ENCODE measurements around the gene HSPA9. TPM values are rescaled to one million over a fixed set of nuclear protein-coding genes. Genes with fewer than 3 reads are reported as not detected.

The HSPA9 gene
- total and polyA plus RNA-seq, 2 donors (not counting 1 experiment from before 2014, with no cell fraction given): 66.5 to 139 TPM

DNA sequence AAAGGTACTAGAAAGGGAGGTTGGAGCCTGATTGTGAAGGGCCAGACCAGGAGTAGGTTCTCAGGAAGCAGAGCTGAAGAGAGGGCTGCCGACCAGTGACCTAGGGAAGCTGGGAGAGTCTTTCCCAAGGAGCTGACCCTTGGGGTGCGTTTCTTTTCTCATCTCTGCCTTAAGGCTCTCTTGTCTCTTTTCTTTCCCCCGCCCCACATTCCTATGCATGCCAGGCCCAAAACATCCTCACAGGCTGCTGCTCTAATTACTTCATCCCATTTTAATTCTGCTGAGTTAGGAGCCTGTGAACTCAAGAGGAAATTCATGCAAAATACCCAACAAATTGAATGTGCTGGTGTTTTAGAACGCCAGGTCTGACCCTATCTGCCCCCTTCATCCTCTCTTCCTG is 46.9 kb upstream of the HSPA9 start:
- Histone ChIP-seq H3K27ac (ENCODE audit: low read length in 2 of 2) (no peak overlapping the region), H3K4me2 (replicated peaks; ENCODE audit: low read depth, low read length, poor library complexity, severe bottlenecking) (no peak overlapping the region), H4K20me1 (ENCODE audit: control insufficient read depth, insufficient read depth, low read length, poor library complexity, severe bottlenecking) (no peaks in the 10 kb centered on the region), H2AFZ (ENCODE audit: insufficient read depth, low read depth, low read length, poor library complexity, severe bottlenecking) (no peak overlapping the region), H3K9me3 (ENCODE audit: control extremely low read depth in 1 of 3, control insufficient read depth in 2 of 3, insufficient read depth in 1 of 3, low read length in 2 of 3) (no peaks in the 10 kb centered on the region), H3K9ac (ENCODE audit: low read length) (no peak overlapping the region), H3K79me2 (ENCODE audit: control insufficient read depth, insufficient read depth, low read length) (no peaks in the 10 kb centered on the region), H3K36me3 (replicated peaks in 1 of 2; ENCODE audit: control extremely low read depth in 1 of 2, control insufficient read depth in 1 of 2, extremely low read depth in 1 of 2, insufficient read depth in 2 of 2, low read length in 1 of 2) (no peaks in the 10 kb centered on the region), H3K4me3 (ENCODE audit: control extremely low read depth in 1 of 5, extremely low read depth in 1 of 5, insufficient read depth in 1 of 5, low read depth in 2 of 5, low read length in 4 of 5) (no peak overlapping the region), H3K27me3 (replicated peaks in 1 of 4; ENCODE audit: control extremely low read depth in 1 of 4, control insufficient read depth in 3 of 4, insufficient read depth in 4 of 4, low read length in 3 of 4) (peaks cover 0 to 15% (median 1%) of the 10 kb centered on the region in 4 experiments), H3K4me1 (ENCODE audit: control insufficient read depth in 2 of 2, insufficient read depth in 2 of 2, low read length in 2 of 2) (no peaks in the 10 kb centered on the region)
- no peaks in the 10 kb centered on the region for H3K9me3 Mint-ChIP-seq (ENCODE audit: insufficient read depth)
- 97% methylated on average over 3 of the region's 4 CpGs for WGBS (ENCODE audit: insufficient coverage)
- ATAC-seq (ENCODE audit: low read depth) (no peak), DNase-seq (no peak)
- H3K4me3 Mint-ChIP-seq: no peak overlapping the region
- H3K27me3 Mint-ChIP-seq: peaks cover 33% of the 10 kb centered on the region
- intact Hi-C loops (cut with micrococcal nuclease): no loop called here
- TF ChIP-seq, protein P1, sequence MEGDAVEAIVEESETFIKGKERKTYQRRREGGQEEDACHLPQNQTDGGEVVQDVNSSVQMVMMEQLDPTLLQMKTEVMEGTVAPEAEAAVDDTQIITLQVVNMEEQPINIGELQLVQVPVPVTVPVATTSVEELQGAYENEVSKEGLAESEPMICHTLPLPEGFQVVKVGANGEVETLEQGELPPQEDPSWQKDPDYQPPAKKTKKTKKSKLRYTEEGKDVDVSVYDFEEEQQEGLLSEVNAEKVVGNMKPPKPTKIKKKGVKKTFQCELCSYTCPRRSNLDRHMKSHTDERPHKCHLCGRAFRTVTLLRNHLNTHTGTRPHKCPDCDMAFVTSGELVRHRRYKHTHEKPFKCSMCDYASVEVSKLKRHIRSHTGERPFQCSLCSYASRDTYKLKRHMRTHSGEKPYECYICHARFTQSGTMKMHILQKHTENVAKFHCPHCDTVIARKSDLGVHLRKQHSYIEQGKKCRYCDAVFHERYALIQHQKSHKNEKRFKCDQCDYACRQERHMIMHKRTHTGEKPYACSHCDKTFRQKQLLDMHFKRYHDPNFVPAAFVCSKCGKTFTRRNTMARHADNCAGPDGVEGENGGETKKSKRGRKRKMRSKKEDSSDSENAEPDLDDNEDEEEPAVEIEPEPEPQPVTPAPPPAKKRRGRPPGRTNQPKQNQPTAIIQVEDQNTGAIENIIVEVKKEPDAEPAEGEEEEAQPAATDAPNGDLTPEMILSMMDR (IDR thresholded peaks at IDR 0.05): no peak
- no peak for TF ChIP-seq EZH2 (IDR thresholded peaks at IDR 0.05; ENCODE audit: borderline replicate concordance, insufficient read depth, low read depth, low read length, poor library complexity, severe bottlenecking)
- H3K27ac Mint-ChIP-seq: no peak overlapping the region
- CTCF ChIA-PET: no interaction called here
- POLR2A ChIA-PET: no interaction called here
- H3K4me1 Mint-ChIP-seq: no peaks in the 10 kb centered on the region

DNA sequence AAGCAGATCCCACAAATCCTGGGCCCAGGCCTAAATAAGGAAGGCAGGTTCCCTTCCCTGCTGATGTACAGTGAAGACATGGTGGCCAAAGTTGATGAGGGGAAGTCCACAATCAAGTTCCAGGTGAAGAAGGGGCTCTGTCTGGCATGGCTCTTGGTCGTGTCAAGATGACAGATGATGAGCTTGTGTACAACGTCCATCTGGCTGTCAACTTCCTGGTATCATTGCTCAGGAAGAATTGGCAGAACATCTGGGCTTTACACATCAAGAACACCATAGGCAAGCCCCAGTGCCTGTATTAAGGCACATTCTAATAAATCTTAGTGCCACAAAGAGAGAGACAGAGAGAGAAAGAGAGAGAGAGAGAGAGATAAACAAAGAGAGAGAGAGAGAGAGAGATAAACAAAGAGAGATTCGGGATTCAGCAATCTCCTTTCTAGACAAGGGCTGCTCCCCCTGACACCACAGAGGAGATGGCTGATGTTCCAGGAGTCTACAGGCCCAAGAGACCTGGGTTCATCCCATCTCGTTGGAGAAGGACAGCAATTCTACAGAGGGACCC is 45.5 kb upstream of the HSPA9 start:
- no peak overlapping the region for H3K9ac ChIP-seq (ENCODE audit: low read length)
- no peaks in the 10 kb centered on the region for H3K36me3 ChIP-seq (replicated peaks in 1 of 2; ENCODE audit: control extremely low read depth in 1 of 2, control insufficient read depth in 1 of 2, extremely low read depth in 1 of 2, insufficient read depth in 2 of 2, low read length in 1 of 2)
- no peak overlapping the region for H3K4me2 ChIP-seq (replicated peaks; ENCODE audit: low read depth, low read length, poor library complexity, severe bottlenecking)
- DNase-seq (no peak), ATAC-seq (ENCODE audit: low read depth) (no peak)
- no peak overlapping the region for H3K4me3 Mint-ChIP-seq
- H3K4me1 ChIP-seq (ENCODE audit: control insufficient read depth in 2 of 2, insufficient read depth in 2 of 2, low read length in 2 of 2): no peaks in the 10 kb centered on the region
- TF ChIP-seq EZH2 (IDR thresholded peaks at IDR 0.05; ENCODE audit: borderline replicate concordance, insufficient read depth, low read depth, low read length, poor library complexity, severe bottlenecking): no peak
- TF ChIP-seq, protein P1 (IDR thresholded peaks at IDR 0.05): no peak
- 48% methylated on average over 2 of the region's 4 CpGs for WGBS (ENCODE audit: insufficient coverage)
- H3K27ac ChIP-seq (ENCODE audit: low read length in 2 of 2): no peak overlapping the region
- no peak overlapping the region for H3K27ac Mint-ChIP-seq
- H2AFZ ChIP-seq (ENCODE audit: insufficient read depth, low read depth, low read length, poor library complexity, severe bottlenecking): no peak overlapping the region
- no peaks in the 10 kb centered on the region for H3K4me1 Mint-ChIP-seq
- no peaks in the 10 kb centered on the region for H3K9me3 ChIP-seq (ENCODE audit: control extremely low read depth in 1 of 3, control insufficient read depth in 2 of 3, insufficient read depth in 1 of 3, low read length in 2 of 3)
- intact Hi-C loops (cut with micrococcal nuclease): no loop called here
- H3K79me2 ChIP-seq (ENCODE audit: control insufficient read depth, insufficient read depth, low read length): no peaks in the 10 kb centered on the region
- H3K27me3 ChIP-seq (replicated peaks in 1 of 4; ENCODE audit: control extremely low read depth in 1 of 4, control insufficient read depth in 3 of 4, insufficient read depth in 4 of 4, low read length in 3 of 4): peaks cover 0 to 15% (median 1%) of the 10 kb centered on the region in 4 experiments
- no peaks in the 10 kb centered on the region for H3K9me3 Mint-ChIP-seq (ENCODE audit: insufficient read depth)
- CTCF ChIA-PET: no interaction called here
- POLR2A ChIA-PET: no interaction called here
- H3K27me3 Mint-ChIP-seq: peaks cover 38% of the 10 kb centered on the region
- H3K4me3 ChIP-seq (ENCODE audit: control extremely low read depth in 1 of 5, extremely low read depth in 1 of 5, insufficient read depth in 1 of 5, low read depth in 2 of 5, low read length in 4 of 5): no peak overlapping the region
- H4K20me1 ChIP-seq (ENCODE audit: control insufficient read depth, insufficient read depth, low read length, poor library complexity, severe bottlenecking): no peaks in the 10 kb centered on the region
